Measurements from ENCODE around the gene IFI16. TPM values are rescaled to one million over a fixed set of nuclear protein-coding genes. Genes with fewer than 3 reads are reported as not detected.

The IFI16 gene
- total RNA-seq (ENCODE audit: unreplicated experiment): 258 TPM
- long read RNA-seq, transcript IFI16-205 (11 exons, 2,704 nt): major isoform, 18 of 108 reads
- long read RNA-seq, transcript IFI16-201 (12 exons, 2,867 nt): minor isoform, 15 of 108 reads
- long read RNA-seq, partial matches to known transcripts: 54 of 108 reads
- long read RNA-seq, other reads (novel, unspliced or antisense): 21 of 108 reads

- Mint-ChIP-seq H3K27me3 (ENCODE audit: unreplicated experiment) (peaks cover 4% of the 10 kb centered on the region), H3K36me3 (ENCODE audit: low read depth, unreplicated experiment) (peaks cover 31% of the 10 kb centered on the region), H3K9me3 (ENCODE audit: unreplicated experiment) (peaks cover 12% of the 10 kb centered on the region), H3K4me1 (ENCODE audit: unreplicated experiment) (peaks cover 75% of the 10 kb centered on the region), H3K27ac (ENCODE audit: unreplicated experiment) (peak within 1 kb of the TSS; percentile 89), H3K4me3 (ENCODE audit: unreplicated experiment) (peak within 1 kb of the TSS; percentile 95)
- no peak for DNase-seq (ENCODE audit: low spot score)
- no peak for TF ChIP-seq CTCF (IDR thresholded peaks at IDR 0.05; ENCODE audit: unreplicated experiment)
Measured at GRCh38 chr1:159009704-159010361, at the start of gene IFI16. Gene IFI16 (plus strand): TSS chr1:159009907. CDS start chr1:159014681, 4,774 bp downstream.

GRCh38 chr1:158961178-158961577 is 48.5 kb upstream of the IFI16 start:
- peaks cover 4% of the 10 kb centered on the region for H3K27me3 Mint-ChIP-seq (ENCODE audit: unreplicated experiment)
- no peaks in the 10 kb centered on the region for H3K9me3 Mint-ChIP-seq (ENCODE audit: unreplicated experiment)
- H3K4me1 Mint-ChIP-seq (ENCODE audit: unreplicated experiment): no peaks in the 10 kb centered on the region
- TF ChIP-seq CTCF (IDR thresholded peaks at IDR 0.05; ENCODE audit: unreplicated experiment): no peak
- H3K27ac Mint-ChIP-seq (ENCODE audit: unreplicated experiment): no peak overlapping the region
- H3K36me3 Mint-ChIP-seq (ENCODE audit: low read depth, unreplicated experiment): no peaks in the 10 kb centered on the region
- no peak overlapping the region for H3K4me3 Mint-ChIP-seq (ENCODE audit: unreplicated experiment)
- no peak for DNase-seq (ENCODE audit: low spot score)

GRCh38 chr1:158962983-158963382 is 46.7 kb upstream of the IFI16 start:
- no peak overlapping the region for H3K4me3 Mint-ChIP-seq (ENCODE audit: unreplicated experiment)
- H3K4me1 Mint-ChIP-seq (ENCODE audit: unreplicated experiment): no peaks in the 10 kb centered on the region
- peaks cover 4% of the 10 kb centered on the region for H3K27me3 Mint-ChIP-seq (ENCODE audit: unreplicated experiment)

GRCh38 chr1:158969166-158969565 is 40.5 kb upstream of the IFI16 start:
- no peak for TF ChIP-seq CTCF (IDR thresholded peaks at IDR 0.05; ENCODE audit: unreplicated experiment)
- DNase-seq (ENCODE audit: low spot score): no peak
- Mint-ChIP-seq H3K27me3 (ENCODE audit: unreplicated experiment) (peaks cover 3% of the 10 kb centered on the region), H3K27ac (ENCODE audit: unreplicated experiment) (no peak overlapping the region), H3K36me3 (ENCODE audit: low read depth, unreplicated experiment) (no peaks in the 10 kb centered on the region), H3K4me3 (ENCODE audit: unreplicated experiment) (no peak overlapping the region), H3K4me1 (ENCODE audit: unreplicated experiment) (no peaks in the 10 kb centered on the region), H3K9me3 (ENCODE audit: unreplicated experiment) (no peaks in the 10 kb centered on the region)

More at GRCh38 chr1:158962983-158963382, 46.7 kb upstream of the IFI16 start:
- no peaks in the 10 kb centered on the region for H3K36me3 Mint-ChIP-seq (ENCODE audit: low read depth, unreplicated experiment)
- no peak overlapping the region for H3K27ac Mint-ChIP-seq (ENCODE audit: unreplicated experiment)
- DNase-seq (ENCODE audit: low spot score): no peak
- no peaks in the 10 kb centered on the region for H3K9me3 Mint-ChIP-seq (ENCODE audit: unreplicated experiment)
- TF ChIP-seq CTCF (IDR thresholded peaks at IDR 0.05; ENCODE audit: unreplicated experiment): no peak

- Mint-ChIP-seq H3K27me3 (ENCODE audit: unreplicated experiment) (peaks cover 2% of the 10 kb centered on the region), H3K4me3 (ENCODE audit: unreplicated experiment) (no peak overlapping the region), H3K36me3 (ENCODE audit: low read depth, unreplicated experiment) (no peaks in the 10 kb centered on the region), H3K4me1 (ENCODE audit: unreplicated experiment) (no peaks in the 10 kb centered on the region), H3K27ac (ENCODE audit: unreplicated experiment) (no peak overlapping the region), H3K9me3 (ENCODE audit: unreplicated experiment) (no peaks in the 10 kb centered on the region)
- TF ChIP-seq CTCF (IDR thresholded peaks at IDR 0.05; ENCODE audit: unreplicated experiment): no peak
- DNase-seq (ENCODE audit: low spot score): no peak
Measured at GRCh38 chr1:158969855-158970254, 39.9 kb upstream of the IFI16 start.

All from endothelial cell (in vitro differentiated cells).